Osteoblast (primary cell): Measurements from ENCODE around the gene PURB. TPM values are rescaled to one million over a fixed set of nuclear protein-coding genes. Genes with fewer than 3 reads are reported as not detected.

Experiments used
- DNase-seq: peaks from one replicate; pipeline ENCODE4 v3.0.0; 2011; ENCODE audit warnings: low spot score, mixed read lengths; ENCODE audit not compliant: insufficient read length; ENCODE audit errors: missing footprints
- H2AFZ ChIP-seq: 2 replicates; pipeline ENCODE4 v1.6.0; 2011; ENCODE audit warnings: mild to moderate bottlenecking, low read length
- H3K27ac ChIP-seq: 2 replicates; pipeline ENCODE4 v1.5.1; 2011; ENCODE audit warnings: mild to moderate bottlenecking, low read depth, low read length, moderate library complexity
- H3K27me3 ChIP-seq: 2 replicates; pipeline ENCODE4 v1.6.0; 2012; ENCODE audit warnings: mild to moderate bottlenecking, control low read depth, inconsistent platforms, low read length, moderate library complexity; ENCODE audit not compliant: insufficient read depth
- H3K36me3 ChIP-seq: 2 replicates; pipeline ENCODE4 v1.5.1; 2011; ENCODE audit warnings: mild to moderate bottlenecking, low read length, control low read depth, moderate library complexity; ENCODE audit not compliant: insufficient read depth
- H3K4me1 ChIP-seq: 2 replicates; pipeline ENCODE4 v1.5.1; 2011; ENCODE audit warnings: mild to moderate bottlenecking, low read length, control low read depth, moderate library complexity; ENCODE audit not compliant: insufficient read depth
- H3K4me2 ChIP-seq: 2 replicates; pipeline ENCODE4 v1.6.0; 2011; ENCODE audit warnings: mild to moderate bottlenecking, low read length; ENCODE audit not compliant: insufficient read depth
- H3K4me3 ChIP-seq: fragments of 200-600 bp; sonication (generic); 3 replicates; pipeline ENCODE4 v1.5.1; 2012; ENCODE audit warnings: mild to moderate bottlenecking, low read length, inconsistent platforms; ENCODE audit not compliant: insufficient read depth
- H3K79me2 ChIP-seq: 2 replicates; pipeline ENCODE4 v1.6.0; 2012; ENCODE audit warnings: mild to moderate bottlenecking, low read length, control low read depth, inconsistent platforms; ENCODE audit not compliant: insufficient read depth
- H3K9me3 ChIP-seq: 2 replicates; pipeline ENCODE4 v1.5.1; 2011; ENCODE audit warnings: low read depth, low read length, control low read depth
- H4K20me1 ChIP-seq: 2 replicates; pipeline ENCODE4 v1.6.0; 2012; ENCODE audit warnings: mild to moderate bottlenecking, low read length, control low read depth; ENCODE audit not compliant: insufficient read depth
- CTCF ChIP-seq: IDR thresholded peaks from 2 replicates; pipeline ENCODE4 v1.5.1; 2011; ENCODE audit warnings: mild to moderate bottlenecking, low read depth, low read length, moderate library complexity; ENCODE audit errors: extremely low read depth
- total RNA-seq: library from RNA; depleted of rRNA; stranded (reverse); fragments of >200 nt; gene quantifications from 2 replicates; pipeline ENCODE4 v1.2.3, GENCODE V29; 2012

The PURB gene
- total RNA-seq, 1 donor: 22.8 TPM

GRCh38 chr7:44881066-44881600 is 4.2 kb downstream of the PURB start:
- peaks cover 23% of the 10 kb centered on the region for H3K36me3 ChIP-seq
- TF ChIP-seq CTCF: no peak
- no peak for DNase-seq
- peak overlapping the region; percentile 96 for H3K27ac ChIP-seq
- no peaks in the 10 kb centered on the region for H3K27me3 ChIP-seq
- peak overlapping the region; percentile 94 for H3K4me3 ChIP-seq
- H4K20me1 ChIP-seq: peaks cover 65% of the 10 kb centered on the region
- H3K4me1 ChIP-seq: peaks cover 43% of the 10 kb centered on the region
- H3K4me2 ChIP-seq: peak overlapping the region; percentile 92
- H3K9me3 ChIP-seq: no peaks in the 10 kb centered on the region
- peaks cover 66% of the 10 kb centered on the region for H3K79me2 ChIP-seq
- no peak overlapping the region for H2AFZ ChIP-seq

GRCh38 chr7:44880317-44881018 is 4.9 kb downstream of the PURB start:
- Histone ChIP-seq H3K79me2 (peaks cover 66% of the 10 kb centered on the region), H3K27me3 (no peaks in the 10 kb centered on the region), H3K4me2 (peak overlapping the region; percentile 92), H3K27ac (peak overlapping the region; percentile 96), H2AFZ (no peak overlapping the region), H3K36me3 (peaks cover 23% of the 10 kb centered on the region), H3K4me3 (peak overlapping the region; percentile 94), H3K9me3 (no peaks in the 10 kb centered on the region), H3K4me1 (peaks cover 39% of the 10 kb centered on the region), H4K20me1 (peaks cover 65% of the 10 kb centered on the region)
- TF ChIP-seq CTCF: no peak
- no peak for DNase-seq

GRCh38 chr7:44876393-44876792 is 8.9 kb downstream of the PURB start:
- peaks cover 10% of the 10 kb centered on the region for H3K36me3 ChIP-seq
- H4K20me1 ChIP-seq: peaks cover 40% of the 10 kb centered on the region
- no peak for DNase-seq
- H3K9me3 ChIP-seq: no peaks in the 10 kb centered on the region
- no peak overlapping the region for H3K4me2 ChIP-seq
- H3K27ac ChIP-seq: no peak overlapping the region
- no peak for TF ChIP-seq CTCF
- H3K79me2 ChIP-seq: peaks cover 29% of the 10 kb centered on the region
- peaks cover 18% of the 10 kb centered on the region for H3K4me1 ChIP-seq
- H3K4me3 ChIP-seq: no peak overlapping the region
- no peak overlapping the region for H2AFZ ChIP-seq
- H3K27me3 ChIP-seq: no peaks in the 10 kb centered on the region

- Histone ChIP-seq H3K79me2 (peaks cover 18% of the 10 kb centered on the region), H3K4me3 (no peak overlapping the region), H2AFZ (no peak overlapping the region), H3K9me3 (no peaks in the 10 kb centered on the region), H3K27ac (no peak overlapping the region), H3K36me3 (peaks cover 7% of the 10 kb centered on the region), H3K27me3 (no peaks in the 10 kb centered on the region), H3K4me2 (no peak overlapping the region), H3K4me1 (peaks cover 6% of the 10 kb centered on the region), H4K20me1 (peaks cover 31% of the 10 kb centered on the region)
- DNase-seq: no peak
- no peak for TF ChIP-seq CTCF
Measured at GRCh38 chr7:44875241-44875640, 10.1 kb downstream of the PURB start.
